ENCODE results near the gene PNPLA7.

PNPLA7 gene

GRCh38 chr9:137431416-137431931 lies 118.7 kb downstream of the PNPLA7 start:
- DNase-seq = no peak

GRCh38 chr9:137430723-137431415 lies 119.3 kb downstream of the PNPLA7 start:
- DNase-seq = no peak

- no peak for DNase-seq
Measured at GRCh38 chr9:137429974-137430722, 120.1 kb downstream of the PNPLA7 start.

- no peak for DNase-seq
Measured at GRCh38 chr9:137429546-137429890, 120.7 kb downstream of the PNPLA7 start.

GRCh38 chr9:137428841-137429545 lies 121.2 kb downstream of the PNPLA7 start:
- no peak for DNase-seq

GRCh38 chr9:137428311-137428630 lies 121.9 kb downstream of the PNPLA7 start:
- DNase-seq = no peak

- DNase-seq = no peak
Measured at GRCh38 chr9:137427454-137428310, 122.5 kb downstream of the PNPLA7 start.

GRCh38 chr9:137426018-137426681 lies 124.1 kb downstream of the PNPLA7 start:
- no peak for DNase-seq

GRCh38 chr9:137423514-137424291 lies 126.5 kb downstream of the PNPLA7 start:
- no peak for DNase-seq

GRCh38 chr9:137422604-137423513 lies 127.3 kb downstream of the PNPLA7 start, which contains the start of the genes EXD3 and NOXA1:
Gene EXD3 (minus strand): TSS chr9:137423162. CDS start chr9:137395357, 27,805 bp downstream.
Gene NOXA1 (plus strand): TSS chr9:137423393. CDS start chr9:137423530, 137 bp downstream.
- DNase-seq = peak; percentile 95

- no peak for DNase-seq
Measured at GRCh38 chr9:137421838-137422603, 128.2 kb downstream of the PNPLA7 start.

- DNase-seq = no peak
Measured at GRCh38 chr9:137417161-137418021, 132.8 kb downstream of the PNPLA7 start.

- DNase-seq = no peak
Measured at GRCh38 chr9:137416563-137417151, 133.5 kb downstream of the PNPLA7 start.

- no peak for DNase-seq
Measured at GRCh38 chr9:137416006-137416562, 134.1 kb downstream of the PNPLA7 start.

- DNase-seq = no peak
Measured at GRCh38 chr9:137415451-137415850, 134.8 kb downstream of the PNPLA7 start.

GRCh38 chr9:137412431-137412830 lies 137.8 kb downstream of the PNPLA7 start:
- DNase-seq = no peak

GRCh38 chr9:137411645-137412380 lies 138.4 kb downstream of the PNPLA7 start:
- DNase-seq = peak; percentile 41
